ENCODE results near the gene HOXD9. TPM values are rescaled to one million over a fixed set of nuclear protein-coding genes. Genes with fewer than 3 reads are reported as not detected.

The HOXD9 gene
- total RNA-seq (2014; rRNA removed) (not detected in 2 replicates), Bru-seq, nascent RNA (not detected), BruChase-seq, experiment 1, labeled RNA remaining after a 6-hour chase (not detected), BruChase-seq, experiment 2, labeled RNA remaining after a 2-hour chase (not detected)
- long read RNA-seq, result 0 reads

DNA sequence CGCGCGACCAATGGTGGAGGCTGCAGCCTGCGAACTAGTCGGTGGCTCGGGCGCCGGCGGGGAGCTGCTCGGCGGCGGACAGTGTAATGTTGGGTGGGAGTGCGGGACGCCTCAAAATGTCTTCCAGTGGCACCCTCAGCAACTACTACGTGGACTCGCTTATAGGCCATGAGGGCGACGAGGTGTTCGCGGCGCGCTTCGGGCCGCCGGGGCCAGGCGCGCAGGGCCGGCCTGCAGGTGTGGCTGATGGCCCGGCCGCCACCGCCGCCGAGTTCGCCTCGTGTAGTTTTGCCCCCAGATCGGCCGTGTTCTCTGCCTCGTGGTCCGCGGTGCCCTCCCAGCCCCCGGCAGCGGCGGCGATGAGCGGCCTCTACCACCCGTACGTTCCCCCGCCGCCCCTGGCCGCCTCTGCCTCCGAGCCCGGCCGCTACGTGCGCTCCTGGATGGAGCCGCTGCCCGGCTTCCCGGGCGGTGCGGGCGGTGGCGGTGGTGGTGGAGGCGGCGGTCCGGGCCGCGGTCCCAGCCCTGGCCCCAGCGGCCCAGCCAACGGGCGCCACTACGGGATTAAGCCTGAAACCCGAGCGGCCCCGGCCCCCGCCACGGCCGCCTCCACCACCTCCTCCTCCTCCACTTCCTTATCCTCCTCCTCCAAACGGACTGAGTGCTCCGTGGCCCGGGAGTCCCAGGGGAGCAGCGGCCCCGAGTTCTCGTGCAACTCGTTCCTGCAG lies at the start of gene HOXD9:
Gene HOXD9, plus strand, starts transcription at position 37 of the 728 bp plus-strand sequence. Its CDS starts 50 bp downstream, at position 87.
- no peaks in the 10 kb centered on the region; the same call in 1 of the 2 replicates for H3K36me3 ChIP-seq (ENCODE audit: low read depth, low read length)
- no TSS peak for BruUV-seq (replicated peaks)
- H2AFZ ChIP-seq (ENCODE audit: low read length), result no peak within 1 kb of the TSS
- H3K9ac ChIP-seq (ENCODE audit: low read length), result no peak within 1 kb of the TSS
- no peaks in the 10 kb centered on the region for H3K79me2 ChIP-seq (ENCODE audit: low read length)
- no peak within 1 kb of the TSS for H3K27ac ChIP-seq (ENCODE audit: low read length)
- no peak within 1 kb of the TSS for H3K4me3 ChIP-seq (ENCODE audit: low read length)
- TF ChIP-seq EZH2phosphoT487 (IDR thresholded peaks at IDR 0.05; ENCODE audit: borderline replicate concordance, low read length), result no peak
- TF ChIP-seq EZH2 (IDR thresholded peaks at IDR 0.05; ENCODE audit: low read length, unreplicated experiment), result no peak
- TF ChIP-seq, protein P1, sequence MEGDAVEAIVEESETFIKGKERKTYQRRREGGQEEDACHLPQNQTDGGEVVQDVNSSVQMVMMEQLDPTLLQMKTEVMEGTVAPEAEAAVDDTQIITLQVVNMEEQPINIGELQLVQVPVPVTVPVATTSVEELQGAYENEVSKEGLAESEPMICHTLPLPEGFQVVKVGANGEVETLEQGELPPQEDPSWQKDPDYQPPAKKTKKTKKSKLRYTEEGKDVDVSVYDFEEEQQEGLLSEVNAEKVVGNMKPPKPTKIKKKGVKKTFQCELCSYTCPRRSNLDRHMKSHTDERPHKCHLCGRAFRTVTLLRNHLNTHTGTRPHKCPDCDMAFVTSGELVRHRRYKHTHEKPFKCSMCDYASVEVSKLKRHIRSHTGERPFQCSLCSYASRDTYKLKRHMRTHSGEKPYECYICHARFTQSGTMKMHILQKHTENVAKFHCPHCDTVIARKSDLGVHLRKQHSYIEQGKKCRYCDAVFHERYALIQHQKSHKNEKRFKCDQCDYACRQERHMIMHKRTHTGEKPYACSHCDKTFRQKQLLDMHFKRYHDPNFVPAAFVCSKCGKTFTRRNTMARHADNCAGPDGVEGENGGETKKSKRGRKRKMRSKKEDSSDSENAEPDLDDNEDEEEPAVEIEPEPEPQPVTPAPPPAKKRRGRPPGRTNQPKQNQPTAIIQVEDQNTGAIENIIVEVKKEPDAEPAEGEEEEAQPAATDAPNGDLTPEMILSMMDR (conservative IDR thresholded peaks at IDR 0.05; ENCODE audit: low read depth, low read length), result no peak
- H3F3A ChIP-seq (ENCODE audit: low read length, unreplicated experiment), result no peaks in the 10 kb centered on the region
- no peaks in the 10 kb centered on the region for H3K27me3 ChIP-seq (ENCODE audit: low read length)
- no peak within 1 kb of the TSS for H3K4me2 ChIP-seq (ENCODE audit: low read length)
- ChIA-PET CTCF (no interaction called here), POLR2A (ENCODE audit: unreplicated experiment) (no interaction called here)
- H3K4me1 ChIP-seq (ENCODE audit: insufficient read depth, low read length), result no peaks in the 10 kb centered on the region
- intact Hi-C loops (cut with micrococcal nuclease), result no loop called here
- no peak for ATAC-seq
- DNase-seq, result no peak
- no peaks in the 10 kb centered on the region for H3K9me3 ChIP-seq (ENCODE audit: low read length)
- no peaks in the 10 kb centered on the region for H3K9me2 ChIP-seq (replicated peaks; ENCODE audit: low read length)
- H4K20me1 ChIP-seq (ENCODE audit: low read length), result no peaks in the 10 kb centered on the region

DNA sequence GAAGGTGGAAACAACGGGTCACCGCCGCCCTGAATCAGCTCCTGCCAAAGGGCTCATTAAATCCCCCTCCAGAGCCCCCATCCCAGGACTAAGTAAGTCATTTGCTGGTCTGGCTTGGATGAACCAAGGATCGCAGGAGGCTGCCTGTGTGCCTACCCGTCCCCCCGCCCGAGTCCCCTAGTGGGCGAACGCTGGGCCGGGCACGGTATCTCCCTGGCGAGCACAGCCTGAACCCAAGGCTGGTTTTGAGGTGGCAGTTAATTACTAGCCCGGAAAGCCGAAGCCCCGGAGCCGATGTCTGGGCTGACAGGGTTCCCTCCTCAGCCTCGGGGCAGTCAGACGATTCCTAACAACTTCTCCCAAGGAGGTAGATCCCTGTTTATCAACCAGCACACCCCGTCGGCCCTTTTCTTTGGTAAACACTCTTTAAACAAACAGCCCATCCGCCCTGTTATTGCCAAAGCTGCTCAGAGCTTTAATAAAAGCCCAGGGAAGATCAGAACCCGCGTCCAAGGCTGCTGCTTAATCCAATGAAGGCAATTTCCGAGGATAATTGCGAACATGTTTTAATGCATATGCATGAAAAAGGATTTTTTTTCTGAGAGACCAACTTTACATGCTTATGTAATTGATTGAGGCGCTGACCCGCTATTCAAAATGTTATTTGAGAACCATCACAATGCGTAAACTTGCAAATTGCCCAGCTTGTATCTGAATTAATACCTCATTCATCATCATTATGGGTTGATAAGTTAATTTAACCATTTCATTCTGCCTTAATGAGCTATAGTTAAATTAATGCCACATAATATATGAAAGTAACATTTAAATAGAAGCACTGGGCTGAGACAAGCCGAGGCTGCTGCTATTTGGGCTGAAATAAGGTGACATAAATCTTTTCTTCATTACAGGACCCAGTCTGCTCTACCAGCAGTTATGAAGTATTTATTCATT lies 49.3 kb upstream of the HOXD9 start:
- Histone ChIP-seq H3K9me3 (ENCODE audit: low read length) (no peaks in the 10 kb centered on the region), H3K4me1 (ENCODE audit: insufficient read depth, low read length) (no peaks in the 10 kb centered on the region), H3K4me2 (ENCODE audit: low read length) (no peak overlapping the region), H3K27me3 (ENCODE audit: low read length) (peaks cover 62% of the 10 kb centered on the region), H3K9me2 (replicated peaks; ENCODE audit: low read length) (no peaks in the 10 kb centered on the region), H2AFZ (ENCODE audit: low read length) (no peak overlapping the region), H4K20me1 (ENCODE audit: low read length) (no peaks in the 10 kb centered on the region), H3K27ac (ENCODE audit: low read length) (no peak overlapping the region), H3K9ac (ENCODE audit: low read length) (no peak overlapping the region), H3K79me2 (ENCODE audit: low read length) (no peaks in the 10 kb centered on the region), H3K36me3 (ENCODE audit: low read depth, low read length) (no peaks in the 10 kb centered on the region), H3K4me3 (ENCODE audit: low read length) (no peak overlapping the region), H3F3A (ENCODE audit: low read length, unreplicated experiment) (no peaks in the 10 kb centered on the region)
- ChIA-PET CTCF (no interaction called here), POLR2A (ENCODE audit: unreplicated experiment) (no interaction called here)
- no TSS peak for BruUV-seq (replicated peaks)
- DNase-seq, result no peak
- ATAC-seq, result no peak
- intact Hi-C loops (cut with micrococcal nuclease), result no loop called here
- TF ChIP-seq, protein P1 (conservative IDR thresholded peaks at IDR 0.05; ENCODE audit: low read depth, low read length), result no peak

Data from PC-3 (cell line).